Activated B cell treated with CpG ODN at 0.5 μM for 24 hours (primary cell): ENCODE measurements around the gene S100A12. TPM values are rescaled to one million over a fixed set of nuclear protein-coding genes. Genes with fewer than 3 reads are reported as not detected.

Source experiments
- ATAC-seq: fragments of 200-7000 bp; cut with Tn5 transposase; one replicate; pipeline ENCODE4 v1.10.0; 2021; ENCODE audit warnings: low read depth, mild to moderate bottlenecking, moderate library complexity
- CTCF ChIA-PET: fragments of 350-600 bp; sonication (Branson Sonifier 250); formaldehyde crosslinking; loops from one replicate; lab custom pipeline; 2021; ENCODE audit warnings: antibody characterized with exemption; lab: Charles Lee
- POLR2A ChIA-PET: fragments of 350-600 bp; sonication (Branson Sonifier 250); formaldehyde crosslinking; loops from one replicate; lab custom pipeline; 2021; ENCODE audit warnings: antibody characterized with exemption; lab: Charles Lee
- DNase-seq: peaks from one replicate; pipeline ENCODE4 v3.0.0; 2022
- H3K27ac Mint-ChIP-seq: one replicate; pipeline ENCODE4 v1.8.0; 2020; ENCODE audit warnings: mixed read lengths
- H3K27me3 Mint-ChIP-seq: one replicate; pipeline ENCODE4 v1.8.0; 2021; ENCODE audit warnings: mixed read lengths
- H3K36me3 Mint-ChIP-seq: one replicate; pipeline ENCODE4 v1.8.0; 2021; ENCODE audit warnings: low read depth, mixed read lengths
- H3K4me1 Mint-ChIP-seq: one replicate; pipeline ENCODE4 v1.8.0; 2021; ENCODE audit warnings: mixed read lengths
- H3K4me3 Mint-ChIP-seq: one replicate; pipeline ENCODE4 v1.8.0; 2020; ENCODE audit warnings: mild to moderate bottlenecking, mixed read lengths
- H3K9me3 Mint-ChIP-seq: one replicate; pipeline ENCODE4 v1.8.0; 2020; ENCODE audit warnings: mixed read lengths
- intact Hi-C: fragments of 100-400 bp; cut with micrococcal nuclease; formaldehyde crosslinking; loops from one replicate; pipeline ENCODE4 v1.15.1; 2024
- total RNA-seq: library from RNA; stranded (reverse); gene quantifications from 2 replicates; pipeline ENCODE4 v1.2.3, GENCODE V29; 2022
- TF ChIP-seq, protein P1 (sequence below): fragments of 200-600 bp; IDR thresholded peaks from one replicate; pipeline ENCODE4 v1.8.0; 2022; ENCODE audit warnings: antibody characterized with exemption, mild to moderate bottlenecking

The S100A12 gene
- total RNA-seq, 1 donor from 2014 or later, result not detected

DNA sequence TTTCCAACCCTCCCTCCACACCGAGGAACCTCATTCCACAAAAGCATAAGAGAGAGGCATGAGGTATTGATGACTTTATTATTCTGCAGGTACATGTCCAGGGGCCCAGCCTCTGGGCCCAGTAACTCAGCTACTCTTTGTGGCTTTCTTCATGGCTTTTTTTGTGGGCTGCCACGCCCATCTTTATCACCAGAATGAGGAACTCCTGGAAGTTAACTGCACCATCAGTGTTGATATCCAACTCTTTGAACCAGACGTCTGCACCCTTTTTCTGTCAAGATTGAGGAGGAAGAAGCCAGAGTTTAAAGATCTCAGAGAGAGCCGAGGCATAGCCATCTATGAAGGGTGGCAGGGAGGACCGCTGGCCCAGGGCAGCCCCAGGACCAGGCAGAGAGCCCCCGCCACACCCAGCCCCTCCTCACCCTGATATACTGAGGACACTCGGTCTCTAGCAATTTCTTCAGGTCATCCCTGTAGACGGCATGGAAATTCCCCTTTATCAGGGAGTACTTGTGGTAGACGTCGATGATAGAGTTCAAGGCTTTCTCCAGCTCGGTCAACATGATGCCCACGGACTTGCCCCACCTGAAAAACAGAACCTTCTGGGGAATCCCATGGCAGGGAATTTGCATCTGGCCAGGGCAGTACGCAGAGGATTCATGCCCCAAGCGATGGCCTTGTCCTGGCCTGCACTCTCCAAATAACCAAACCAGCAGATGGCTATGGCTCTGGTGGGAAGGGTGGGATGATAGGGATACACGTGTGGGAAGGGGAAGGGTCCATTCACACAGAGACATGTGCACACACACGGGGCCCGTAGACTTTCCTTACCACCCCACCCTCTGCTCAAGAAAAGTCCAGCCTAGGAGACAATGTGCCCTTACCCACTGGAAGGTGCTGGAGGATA lies 14.8 kb upstream of the S100A12 start:
- no peaks in the 10 kb centered on the region for H3K4me1 Mint-ChIP-seq
- H3K4me3 Mint-ChIP-seq, result no peak overlapping the region
- no peaks in the 10 kb centered on the region for H3K9me3 Mint-ChIP-seq
- ChIA-PET CTCF (no interaction called here), POLR2A (no interaction called here)
- intact Hi-C loops, result no loop called here
- no peaks in the 10 kb centered on the region for H3K36me3 Mint-ChIP-seq
- DNase-seq (no peak), ATAC-seq (no peak)
- TF ChIP-seq, protein P1, sequence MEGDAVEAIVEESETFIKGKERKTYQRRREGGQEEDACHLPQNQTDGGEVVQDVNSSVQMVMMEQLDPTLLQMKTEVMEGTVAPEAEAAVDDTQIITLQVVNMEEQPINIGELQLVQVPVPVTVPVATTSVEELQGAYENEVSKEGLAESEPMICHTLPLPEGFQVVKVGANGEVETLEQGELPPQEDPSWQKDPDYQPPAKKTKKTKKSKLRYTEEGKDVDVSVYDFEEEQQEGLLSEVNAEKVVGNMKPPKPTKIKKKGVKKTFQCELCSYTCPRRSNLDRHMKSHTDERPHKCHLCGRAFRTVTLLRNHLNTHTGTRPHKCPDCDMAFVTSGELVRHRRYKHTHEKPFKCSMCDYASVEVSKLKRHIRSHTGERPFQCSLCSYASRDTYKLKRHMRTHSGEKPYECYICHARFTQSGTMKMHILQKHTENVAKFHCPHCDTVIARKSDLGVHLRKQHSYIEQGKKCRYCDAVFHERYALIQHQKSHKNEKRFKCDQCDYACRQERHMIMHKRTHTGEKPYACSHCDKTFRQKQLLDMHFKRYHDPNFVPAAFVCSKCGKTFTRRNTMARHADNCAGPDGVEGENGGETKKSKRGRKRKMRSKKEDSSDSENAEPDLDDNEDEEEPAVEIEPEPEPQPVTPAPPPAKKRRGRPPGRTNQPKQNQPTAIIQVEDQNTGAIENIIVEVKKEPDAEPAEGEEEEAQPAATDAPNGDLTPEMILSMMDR, result no peak
- peaks cover 18% of the 10 kb centered on the region for H3K27me3 Mint-ChIP-seq
- H3K27ac Mint-ChIP-seq, result no peak overlapping the region

DNA sequence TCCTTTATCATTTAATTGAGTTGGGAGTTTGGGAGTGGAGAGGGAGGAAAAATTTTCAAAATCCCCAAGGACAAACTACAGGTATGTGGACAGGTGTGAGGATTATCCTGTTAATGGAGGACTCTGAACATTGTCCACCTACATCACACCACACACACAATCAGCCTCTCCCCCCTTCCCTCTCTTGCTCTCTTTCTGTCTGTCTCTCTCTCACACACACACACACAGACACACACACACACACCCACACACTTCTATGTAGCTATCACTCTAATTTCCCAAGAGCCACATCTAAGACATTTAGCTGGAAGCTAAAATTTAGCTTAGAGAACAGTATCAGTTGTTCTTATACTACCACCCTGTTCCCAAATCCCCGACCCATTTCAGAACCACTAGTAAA lies 14.0 kb upstream of the S100A12 start:
- no peaks in the 10 kb centered on the region for H3K36me3 Mint-ChIP-seq
- DNase-seq (no peak), ATAC-seq (no peak)
- peaks cover 23% of the 10 kb centered on the region for H3K27me3 Mint-ChIP-seq
- H3K27ac Mint-ChIP-seq, result no peak overlapping the region
- H3K9me3 Mint-ChIP-seq, result no peaks in the 10 kb centered on the region
- no peaks in the 10 kb centered on the region for H3K4me1 Mint-ChIP-seq
- H3K4me3 Mint-ChIP-seq, result no peak overlapping the region
- ChIA-PET POLR2A (no interaction called here), CTCF (no interaction called here)
- TF ChIP-seq, protein P1, result no peak
- intact Hi-C loops, result no loop called here

DNA sequence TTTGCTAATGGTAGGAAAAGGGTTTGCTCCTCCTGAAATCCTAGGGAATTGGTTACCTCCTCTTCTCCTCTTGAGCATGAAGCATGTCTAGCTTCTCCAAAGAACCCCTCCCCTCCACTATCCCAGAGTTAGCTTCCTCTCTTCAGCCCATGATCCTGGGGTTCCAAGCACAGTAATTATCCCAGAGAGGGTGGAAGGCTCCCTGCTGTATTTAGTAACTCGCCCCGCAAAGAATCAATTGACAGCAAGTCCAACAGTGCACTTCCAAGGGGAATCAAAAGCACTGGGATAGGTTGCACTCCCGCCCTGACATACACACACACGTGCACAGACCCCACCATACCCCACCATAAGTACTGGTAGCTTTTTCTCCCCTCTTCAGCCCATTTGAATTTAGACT lies 12.4 kb upstream of the S100A12 start:
- no peak overlapping the region for H3K27ac Mint-ChIP-seq
- intact Hi-C loops, result no loop called here
- TF ChIP-seq, protein P1, result no peak
- peaks cover under 1% of the 10 kb centered on the region for H3K9me3 Mint-ChIP-seq
- ChIA-PET POLR2A (no interaction called here), CTCF (no interaction called here)
- H3K4me1 Mint-ChIP-seq, result no peaks in the 10 kb centered on the region
- DNase-seq (no peak), ATAC-seq (no peak)
- H3K4me3 Mint-ChIP-seq, result no peak overlapping the region
- peaks cover 16% of the 10 kb centered on the region for H3K27me3 Mint-ChIP-seq
- no peaks in the 10 kb centered on the region for H3K36me3 Mint-ChIP-seq

DNA sequence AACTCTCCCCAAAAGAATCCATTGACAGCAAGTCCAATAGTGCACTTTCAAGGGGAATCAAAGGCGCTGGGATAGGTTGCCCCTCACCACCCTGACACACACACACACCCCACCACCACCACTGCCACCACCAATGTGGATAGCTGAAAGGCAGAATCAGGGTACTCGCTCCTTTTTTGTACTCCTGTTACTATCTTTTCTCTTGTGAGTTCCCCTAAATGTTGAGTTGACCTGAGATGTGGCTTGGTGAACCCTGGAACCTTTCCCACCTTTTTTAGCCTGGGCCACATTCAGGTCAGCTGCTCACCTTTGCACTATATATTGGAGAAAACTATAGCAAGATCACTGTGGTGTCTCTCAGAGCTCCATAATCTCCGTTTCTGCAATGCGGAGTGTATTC lies 11.6 kb upstream of the S100A12 start:
- no peaks in the 10 kb centered on the region for H3K4me1 Mint-ChIP-seq

DNA sequence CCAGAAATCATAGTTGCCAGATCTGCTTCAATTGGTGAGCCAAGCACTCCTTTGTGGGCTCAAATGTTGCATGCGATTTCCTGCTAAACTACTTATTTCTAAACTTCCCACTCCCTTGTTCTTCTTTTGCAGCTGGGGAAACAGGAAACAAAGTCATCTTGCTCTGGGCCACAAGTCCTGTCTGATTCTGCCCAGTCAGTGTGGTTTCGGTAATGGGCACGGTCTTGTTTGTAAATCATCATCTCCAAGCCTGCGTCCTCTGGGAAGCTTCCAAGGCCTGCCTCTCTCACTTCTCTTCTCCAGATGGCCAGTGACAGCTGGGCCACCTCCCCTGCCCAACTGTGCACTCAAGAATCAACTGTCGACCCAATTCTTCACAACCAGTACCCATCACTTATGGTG lies 11.1 kb upstream of the S100A12 start:
- DNase-seq, result no peak

More for the DNA sequence above, 11.6 kb upstream of the S100A12 start:
- ChIA-PET POLR2A (no interaction called here), CTCF (no interaction called here)
- Mint-ChIP-seq H3K4me3 (no peak overlapping the region), H3K36me3 (no peaks in the 10 kb centered on the region), H3K9me3 (peaks cover 8% of the 10 kb centered on the region), H3K27ac (no peak overlapping the region), H3K27me3 (peaks cover 23% of the 10 kb centered on the region)
- ATAC-seq, result no peak
- TF ChIP-seq, protein P1, result no peak
- DNase-seq, result no peak
- intact Hi-C loops, result no loop called here

More for the DNA sequence above, 11.1 kb upstream of the S100A12 start:
- ChIA-PET POLR2A (no interaction called here), CTCF (no interaction called here)
- no peak for ATAC-seq
- intact Hi-C loops, result no loop called here
- Mint-ChIP-seq H3K27me3 (peaks cover 27% of the 10 kb centered on the region), H3K9me3 (peaks cover 12% of the 10 kb centered on the region), H3K36me3 (no peaks in the 10 kb centered on the region), H3K4me3 (no peak overlapping the region), H3K4me1 (no peaks in the 10 kb centered on the region), H3K27ac (no peak overlapping the region)
- TF ChIP-seq, protein P1, result no peak
